NCI-H2227 treated with DMSO at 0.1 percent for 48 hours (cell line): ENCODE results near the gene EHMT1.
"Not testable (repeated sequence)": the region's sequence is repeated elsewhere in the genome, so short reads cannot be mapped to it uniquely, and the experiment has no call there.

Source experiments
- DNase-seq: peaks from one replicate; lab custom pipeline; 2025; lab: John Stamatoyannopoulos, UW

Gene EHMT1

GRCh38 chr9:137720571-137721110, 101.8 kb downstream of the EHMT1 start:
- no peak for DNase-seq

DNA sequence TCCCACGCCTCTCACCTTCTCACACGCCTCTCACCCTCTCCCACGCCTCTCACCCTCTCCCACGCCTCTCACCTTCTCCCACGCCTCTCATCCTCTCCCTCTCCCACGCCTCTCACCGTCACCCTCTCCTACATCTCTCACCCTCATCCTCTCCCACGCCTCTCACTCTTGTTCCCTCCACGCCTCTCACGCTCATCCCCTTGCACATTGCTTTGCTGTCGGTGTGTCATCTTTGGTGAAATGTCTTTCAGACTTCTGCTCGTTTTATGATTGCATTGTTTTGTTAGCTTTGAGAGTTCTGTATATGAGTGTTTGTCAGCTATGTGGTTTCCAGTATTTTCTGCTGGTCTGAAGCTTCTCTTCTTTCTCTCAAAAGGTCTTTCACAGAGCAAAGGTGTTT, 102.7 kb downstream of the EHMT1 start:
- DNase-seq = no peak

DNA sequence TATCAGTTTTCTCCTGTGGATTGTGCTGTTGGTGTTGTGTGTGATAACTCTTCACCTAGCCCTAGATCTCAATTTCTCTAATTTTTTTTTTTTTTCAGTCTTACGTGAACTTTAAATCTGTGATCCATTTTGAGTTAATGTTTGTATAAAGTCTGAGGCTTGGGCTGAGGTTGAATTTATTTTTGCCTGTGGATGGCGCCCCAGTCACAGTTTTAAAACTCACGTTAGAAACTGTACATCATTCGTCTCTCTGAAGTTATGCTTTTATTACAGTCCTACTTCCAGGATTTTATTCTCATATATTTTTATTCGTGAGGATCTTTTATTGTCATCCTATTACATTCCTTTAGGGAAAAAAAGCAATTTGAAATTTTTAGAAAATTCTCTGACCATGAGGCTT, 103.1 kb downstream of the EHMT1 start:
- DNase-seq = no peak

DNA sequence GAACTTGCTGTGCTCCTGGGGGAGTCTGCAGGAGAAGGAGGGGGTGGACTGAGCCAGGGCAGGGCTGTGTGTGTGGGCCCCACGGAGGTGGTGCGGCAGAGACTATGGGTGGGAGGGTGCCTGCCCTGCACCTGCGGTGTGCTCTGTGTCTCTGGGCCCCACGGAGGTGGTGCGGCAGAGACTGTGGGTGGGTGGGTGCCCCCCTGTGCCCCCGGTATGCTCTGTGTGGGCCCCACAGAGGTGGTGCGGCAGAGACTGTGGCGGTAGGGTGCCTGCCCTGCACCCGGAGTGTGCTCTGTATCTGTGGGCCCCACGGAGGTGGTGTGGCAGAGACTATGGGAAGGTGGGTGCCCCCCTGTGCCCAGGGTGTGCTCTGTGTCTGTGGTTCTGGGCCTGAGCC, 103.7 kb downstream of the EHMT1 start:
- DNase-seq = no peak

GRCh38 chr9:137723356-137723755, 104.6 kb downstream of the EHMT1 start:
- DNase-seq = not testable (repeated sequence)

- DNase-seq = no peak
Observed at GRCh38 chr9:137723783-137724445, 105.1 kb downstream of the EHMT1 start.

DNA sequence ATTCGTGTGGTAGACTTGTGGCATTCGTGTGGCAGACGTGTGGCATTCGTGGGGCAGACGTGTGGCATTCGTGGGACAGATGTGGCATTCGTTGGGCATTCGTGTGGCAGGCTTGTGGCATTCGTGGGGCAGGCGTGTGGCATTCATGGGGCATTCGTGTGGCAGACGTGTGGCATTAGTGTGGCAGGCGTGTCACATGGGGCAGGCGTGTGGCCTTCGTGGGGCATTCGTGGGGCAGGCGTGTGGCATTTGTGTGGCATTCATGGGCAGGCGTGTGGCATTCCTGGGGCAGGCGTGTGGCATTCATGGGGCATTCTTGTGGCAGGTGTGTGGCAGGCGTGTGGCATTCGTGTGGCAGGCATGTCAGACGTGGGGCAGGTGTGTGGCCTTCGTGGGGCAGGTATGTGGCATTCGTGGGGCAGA, 106.0 kb downstream of the EHMT1 start:
- no peak for DNase-seq

DNA sequence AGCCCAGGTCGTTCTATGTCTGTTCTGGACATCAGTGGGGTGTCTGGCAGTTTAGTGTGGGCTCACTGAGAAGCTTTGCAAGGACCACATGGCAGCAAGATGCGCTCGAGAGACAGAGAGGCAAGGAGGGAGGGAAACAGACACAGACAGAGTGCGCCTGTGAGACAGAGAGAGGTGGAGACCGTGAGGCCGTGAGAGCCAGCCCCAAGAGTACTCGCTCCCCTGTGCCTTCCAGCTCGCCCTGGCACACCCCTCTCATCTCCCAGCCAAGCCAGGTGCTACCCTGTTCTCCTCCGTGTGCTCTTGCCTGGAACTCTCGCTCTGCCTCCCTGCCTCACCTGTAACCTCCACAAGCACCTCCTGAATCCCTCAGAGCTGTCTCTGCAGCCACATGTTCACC, 106.8 kb downstream of the EHMT1 start:
- DNase-seq = no peak

GRCh38 chr9:137726336-137726735, 107.5 kb downstream of the EHMT1 start:
- not testable (repeated sequence) for DNase-seq

- no peak for DNase-seq
Observed at GRCh38 chr9:137726764-137727163, 108.0 kb downstream of the EHMT1 start.

- no peak for DNase-seq
Observed at GRCh38 chr9:137727716-137728115, 108.9 kb downstream of the EHMT1 start.

- no peak for DNase-seq
Observed at GRCh38 chr9:137728444-137729311, 109.9 kb downstream of the EHMT1 start.

GRCh38 chr9:137731216-137731946, 112.6 kb downstream of the EHMT1 start:
- DNase-seq = no peak

DNA sequence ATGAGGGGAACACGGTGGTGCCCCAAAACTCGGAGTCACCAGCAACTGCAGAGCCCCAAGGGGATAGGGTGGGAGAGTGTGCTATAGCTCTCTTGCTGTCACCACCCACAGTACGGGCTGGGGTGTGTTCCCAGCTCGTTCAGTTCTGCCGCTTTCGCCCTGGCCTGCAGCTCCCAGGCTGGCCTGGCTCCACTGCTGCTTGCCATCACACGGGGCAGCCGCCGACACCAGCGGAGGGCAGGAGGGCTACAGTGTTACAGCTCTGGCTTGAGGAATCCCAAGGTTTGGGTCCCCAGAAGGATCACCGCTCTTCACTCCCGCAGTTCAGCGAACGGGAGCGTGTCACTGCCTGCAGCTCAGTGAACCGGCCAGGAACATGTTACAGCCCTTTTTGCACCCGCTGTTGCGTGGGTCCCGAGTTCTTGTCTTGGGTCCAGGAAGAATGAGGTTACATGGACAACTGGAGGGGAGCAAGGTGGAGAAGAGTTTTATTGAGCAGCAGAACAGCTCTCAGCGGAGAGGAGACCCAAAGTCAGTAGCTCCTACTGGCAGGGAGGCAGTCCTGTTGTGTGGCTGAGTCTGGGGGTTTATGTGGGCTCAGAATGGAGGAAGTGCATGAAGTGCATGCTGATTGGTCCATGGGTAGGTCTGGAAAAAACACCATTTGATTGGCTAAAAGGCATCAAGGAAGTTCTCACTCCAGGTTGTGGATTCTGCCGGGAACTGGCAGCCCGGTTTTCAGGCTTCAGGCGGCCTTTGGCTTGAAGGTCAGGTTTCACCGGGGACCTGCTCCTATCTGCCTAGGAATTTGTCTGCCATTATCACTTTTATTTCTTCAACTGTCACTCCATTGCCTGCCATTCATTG, 113.4 kb downstream of the EHMT1 start:
- no peak for DNase-seq

DNA sequence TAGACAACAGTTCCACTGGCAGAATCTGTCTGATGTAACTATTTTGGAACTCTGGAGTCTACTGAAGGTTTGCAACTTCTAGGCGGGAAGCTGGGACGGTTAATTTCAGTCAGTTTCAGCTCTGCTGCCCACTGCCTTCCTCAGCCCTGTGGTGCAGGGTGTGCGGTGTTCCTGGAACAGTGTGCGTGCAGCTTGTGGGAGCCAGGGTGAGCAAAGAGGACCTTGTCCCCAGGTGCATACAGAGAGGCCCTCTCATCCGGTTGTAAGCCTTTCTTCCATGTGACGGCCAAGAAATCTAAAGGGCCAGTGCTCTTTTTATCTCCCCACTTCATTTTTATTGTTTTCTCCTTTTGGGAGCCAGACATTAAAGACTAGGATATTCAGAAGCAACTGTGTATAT, 114.6 kb downstream of the EHMT1 start:
- no peak for DNase-seq

- DNase-seq = no peak
Observed at GRCh38 chr9:137734181-137734580, 115.4 kb downstream of the EHMT1 start.

DNA sequence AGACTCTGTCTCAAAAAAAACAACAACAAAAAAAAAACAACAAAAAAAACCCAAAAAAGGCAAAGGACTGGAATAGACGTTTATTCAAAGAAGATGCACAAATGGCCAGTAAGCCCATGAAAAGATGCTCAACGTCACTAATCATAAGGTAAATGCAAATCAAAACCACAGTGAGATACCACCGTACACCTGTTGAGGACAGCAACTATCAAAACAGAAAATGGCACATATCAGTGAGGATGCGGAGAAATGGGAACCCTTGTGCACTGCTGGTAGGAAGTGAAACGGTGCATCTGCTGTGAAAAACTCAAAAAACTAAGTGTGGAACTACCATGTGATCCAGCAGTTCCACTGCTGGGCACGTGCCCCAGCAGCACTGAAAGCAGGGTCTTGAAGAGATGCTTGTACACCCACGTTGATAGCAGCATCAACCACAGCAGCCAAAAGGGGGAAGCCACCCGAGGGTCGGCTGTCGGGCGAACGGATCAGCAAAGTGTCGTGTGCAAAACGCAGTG, 119.4 kb downstream of the EHMT1 start:
- DNase-seq = not testable (repeated sequence)

DNA sequence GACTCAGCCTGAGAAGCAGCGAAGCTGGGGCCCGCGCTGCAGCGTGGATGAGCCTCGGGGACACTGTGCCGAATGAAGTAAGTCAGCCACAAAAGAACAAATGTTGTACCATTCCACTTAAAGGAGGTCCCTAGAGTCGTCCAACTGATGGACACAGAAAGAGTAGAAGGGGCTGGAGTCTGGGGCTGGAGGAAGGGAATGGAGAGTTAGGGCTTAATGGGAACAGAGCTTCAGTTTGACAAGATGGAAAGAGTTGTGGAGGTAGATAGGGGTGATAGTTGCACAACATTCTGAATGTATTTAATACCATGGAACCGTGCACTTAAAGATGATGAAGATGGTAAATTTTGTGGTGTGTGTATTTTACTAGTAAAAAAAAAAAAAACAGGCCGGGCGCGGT, 119.9 kb downstream of the EHMT1 start:
- no peak for DNase-seq

DNA sequence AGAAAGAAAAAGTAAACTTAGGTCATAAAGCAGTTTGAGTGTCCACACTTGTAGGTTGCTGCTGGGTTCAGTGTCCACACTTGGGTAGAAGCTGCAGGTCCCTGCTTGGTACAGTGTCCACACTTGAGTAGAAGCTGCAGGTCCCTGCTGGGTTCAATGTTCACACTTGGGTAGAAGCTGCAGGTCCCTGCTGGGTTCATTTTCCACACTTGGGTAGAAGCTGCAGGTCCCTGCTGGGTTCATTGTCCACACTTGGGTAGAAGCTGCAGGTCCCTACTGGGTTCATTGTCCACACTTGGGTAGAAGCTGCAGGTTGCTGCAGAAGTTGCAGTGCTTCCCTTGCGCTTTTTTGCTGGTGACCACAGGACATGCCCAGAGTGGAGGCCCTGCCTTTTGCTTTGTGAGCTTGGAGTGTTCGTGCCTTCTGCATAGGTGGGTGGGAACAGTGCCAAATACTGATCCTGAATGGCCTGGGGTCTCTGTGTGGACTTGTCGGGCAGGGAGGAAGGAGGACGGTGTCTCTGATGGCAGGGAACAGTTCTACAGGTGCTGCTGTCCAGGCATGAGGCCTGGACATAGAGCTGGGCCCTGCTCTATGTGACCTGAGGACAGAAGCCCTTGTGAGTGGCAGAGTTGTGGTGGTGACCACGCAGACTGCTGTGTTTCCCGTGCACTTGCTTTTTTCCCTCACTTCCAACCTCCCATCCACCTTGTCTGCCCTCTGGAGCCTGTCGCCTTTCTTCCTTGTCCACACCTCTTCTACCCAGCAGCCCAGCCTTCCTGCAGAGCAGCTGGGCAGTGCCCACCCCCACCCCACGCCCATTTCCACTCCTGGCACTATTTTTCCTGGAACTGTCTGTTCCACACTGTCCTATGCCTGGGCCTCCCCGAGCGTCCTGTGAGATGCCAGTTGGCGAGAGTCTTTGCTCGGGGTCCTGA, 120.8 kb downstream of the EHMT1 start:
- DNase-seq = no peak

GRCh38 chr9:137740312-137740711, 121.5 kb downstream of the EHMT1 start:
- peak; percentile 10 for DNase-seq
